ENCODE measurements around the gene B4GALT3. TPM values are rescaled to one million over a fixed set of nuclear protein-coding genes. Genes with fewer than 3 reads are reported as not detected.
A peak's percentile ranks its signal among the peaks of the same experiment; 100 is the strongest.

B4GALT3 gene
- polyA plus RNA-seq (2011; rRNA removed) (24.7 and 39.0 TPM in 2 replicates), polyA minus RNA-seq (2011; rRNA and poly(A)+ RNA removed) (14.4 and 18.5 TPM in 2 replicates)

DNA sequence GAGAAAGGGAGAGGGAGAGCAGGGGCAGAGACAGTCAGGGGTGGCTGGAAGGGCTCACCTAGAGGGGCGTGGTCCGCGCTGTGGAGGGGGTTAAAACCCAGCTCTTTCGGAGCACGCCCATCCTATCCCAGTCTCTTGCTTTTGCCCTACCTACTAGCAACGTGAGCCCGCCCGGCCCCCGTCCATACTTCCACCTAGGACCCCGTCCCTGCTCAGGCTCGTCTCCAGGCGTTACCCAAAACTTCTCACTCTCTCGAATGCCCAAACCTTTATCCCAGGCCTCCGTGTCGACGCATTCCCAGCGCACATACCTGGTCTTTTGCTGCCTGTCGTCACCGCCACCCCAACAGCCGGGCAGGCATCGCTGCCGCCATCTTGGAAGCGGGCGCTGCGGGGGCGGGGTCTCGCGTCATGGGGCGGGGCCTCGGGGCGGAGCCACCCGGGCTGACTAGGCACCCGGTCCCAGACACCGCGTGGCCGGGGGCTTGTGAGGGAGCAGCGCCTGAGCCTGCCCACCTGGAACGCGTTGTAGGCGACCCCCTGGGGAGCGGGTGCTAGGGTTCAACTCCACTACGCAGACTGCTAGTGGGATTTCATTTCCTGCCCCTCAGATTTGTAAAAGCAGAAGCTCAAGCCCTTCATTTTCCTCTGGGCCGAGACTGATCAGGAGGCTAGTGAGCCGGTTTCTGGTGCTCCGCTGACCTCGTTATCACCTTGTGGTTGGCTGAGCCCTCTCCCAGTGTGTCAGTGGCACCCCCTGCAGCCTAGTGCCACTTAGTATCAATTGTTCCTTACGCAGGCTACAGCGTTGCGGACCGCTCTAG, at the start of gene B4GALT3:
Gene B4GALT3 (minus strand): TSS at position 396 of the 824 bp plus-strand sequence. CDS start 1,447 bp downstream, outside the sequence.
- Histone ChIP-seq H3K27me3 (ENCODE audit: control insufficient read depth, insufficient read depth, low read length) (no peaks in the 10 kb centered on the region), H3K4me3 (ENCODE audit: low read depth, low read length) (peak within 1 kb of the TSS; percentile 95), H3K36me3 (ENCODE audit: control insufficient read depth, insufficient read depth, low read length) (peaks cover 9% of the 10 kb centered on the region)
- TF ChIP-seq CTCF (IDR thresholded peaks at IDR 0.05; ENCODE audit: insufficient read depth, low read depth, low read length), result no peak
- ChIA-PET POLR2A (no interaction called here), CTCF (interaction anchor here (0.6 to 1.9 kb wide), 4 partner anchors 11 to 38 kb away, joined by 3 to 6 read pairs (median 4); partner anchors contain the start of genes FCER1G and PPOX)
- no peak for DNase-seq (ENCODE audit: low read depth)

- H3K4me3 ChIP-seq (ENCODE audit: low read depth, low read length), result peak overlapping the region; percentile 63
- H3K36me3 ChIP-seq (ENCODE audit: control insufficient read depth, insufficient read depth, low read length), result peaks cover 6% of the 10 kb centered on the region
- CTCF ChIA-PET, result interaction anchor here (0.7 to 10.0 kb wide), 26 partner anchors 9 to 210 kb away, joined by 3 to 159 read pairs (median 6); partner anchors contain the start of genes FCER1G, NDUFS2, NR1I3 and PPOX
- POLR2A ChIA-PET, result no interaction called here
- TF ChIP-seq CTCF (IDR thresholded peaks at IDR 0.05; ENCODE audit: insufficient read depth, low read depth, low read length), result no peak
- H3K27me3 ChIP-seq (ENCODE audit: control insufficient read depth, insufficient read depth, low read length), result no peaks in the 10 kb centered on the region
- no peak for DNase-seq (ENCODE audit: low read depth)
These were observed 49.5 kb upstream of the B4GALT3 start for GRCh38 chr1:161226759-161227158.

- peak overlapping the region; percentile 63 for H3K4me3 ChIP-seq (ENCODE audit: low read depth, low read length)
- H3K27me3 ChIP-seq (ENCODE audit: control insufficient read depth, insufficient read depth, low read length), result no peaks in the 10 kb centered on the region
- no peak for DNase-seq (ENCODE audit: low read depth)
- TF ChIP-seq CTCF (IDR thresholded peaks at IDR 0.05; ENCODE audit: insufficient read depth, low read depth, low read length), result no peak
- ChIA-PET CTCF (interaction anchor here (0.5 to 10.0 kb wide), 31 partner anchors 9 to 211 kb away, joined by 3 to 159 read pairs (median 5); partner anchors contain the start of genes FCER1G, NDUFS2, NR1I3 and PPOX), POLR2A (interaction anchor here (0.8 kb wide), 1 partner anchor 79 kb away, joined by 3 read pairs; no protein-coding TSS in a partner anchor)
- H3K36me3 ChIP-seq (ENCODE audit: control insufficient read depth, insufficient read depth, low read length), result peaks cover 6% of the 10 kb centered on the region
These were observed 49.0 kb upstream of the B4GALT3 start for GRCh38 chr1:161226320-161226711.

DNA sequence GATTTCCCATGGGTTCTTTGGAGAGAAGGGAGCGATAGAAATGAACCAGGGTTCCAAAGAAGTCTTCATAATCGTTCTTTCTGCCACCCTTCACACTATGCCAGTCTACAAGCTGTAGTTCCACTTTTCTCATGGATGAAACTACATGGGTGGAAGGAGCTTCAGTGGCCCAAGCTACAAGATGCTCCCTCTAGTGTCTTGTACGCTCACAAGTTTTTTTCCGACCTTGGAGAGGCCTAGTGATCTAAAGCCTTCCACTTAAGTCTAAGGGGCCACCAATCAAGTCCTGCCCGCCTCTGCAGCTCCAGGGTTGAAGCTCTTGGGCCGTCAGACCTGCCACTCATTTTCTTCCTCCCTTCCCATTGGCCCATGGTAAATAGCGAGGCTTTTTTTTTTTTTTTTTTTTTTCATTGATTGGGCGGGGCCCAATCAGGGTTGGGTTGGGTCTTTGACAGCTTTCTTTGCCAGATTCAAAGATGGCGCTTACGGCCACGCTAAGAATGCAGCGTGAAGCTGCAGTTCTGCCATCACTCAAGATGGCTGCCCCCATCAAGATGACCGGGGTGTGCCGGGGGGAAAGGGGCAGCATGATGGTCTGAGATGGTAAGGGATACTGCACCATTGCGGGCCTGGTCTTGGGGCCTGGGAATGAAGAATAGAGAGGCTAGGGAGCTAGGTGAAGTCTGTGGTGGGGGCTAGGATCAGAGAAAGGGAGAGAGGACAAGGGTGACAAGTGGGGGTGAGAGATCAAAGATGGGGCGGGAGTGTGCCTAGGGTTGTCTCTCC, 48.4 kb upstream of the B4GALT3 start, which contains the start of gene TOMM40L:
Gene TOMM40L (plus strand): TSS at position 527 of the 786 bp plus-strand sequence. CDS start 430 bp downstream, outside the sequence.
- ChIA-PET CTCF (interaction anchor here (0.5 to 10.0 kb wide), 27 partner anchors 9 to 211 kb away, joined by 3 to 159 read pairs (median 7); partner anchors contain the start of genes ADAMTS4, FCER1G, NDUFS2 and NR1I3), POLR2A (interaction anchor here (0.6 to 0.8 kb wide), 5 partner anchors 24 to 126 kb away, joined by 3 to 12 read pairs (median 4); no protein-coding TSS in a partner anchor)
- TF ChIP-seq CTCF (IDR thresholded peaks at IDR 0.05; ENCODE audit: insufficient read depth, low read depth, low read length), result peak; percentile 76
- peaks cover 6% of the 10 kb centered on the region for H3K36me3 ChIP-seq (ENCODE audit: control insufficient read depth, insufficient read depth, low read length)
- peak; percentile 99 for DNase-seq (ENCODE audit: low read depth)
- H3K4me3 ChIP-seq (ENCODE audit: low read depth, low read length), result peak within 1 kb of the TSS; percentile 63
- no peaks in the 10 kb centered on the region for H3K27me3 ChIP-seq (ENCODE audit: control insufficient read depth, insufficient read depth, low read length)

Data from BJ (cell line).